ENCODE data around the gene NCKIPSD. TPM values are rescaled to one million over a fixed set of nuclear protein-coding genes. Genes with fewer than 3 reads are reported as not detected.
A peak's percentile ranks its signal among the peaks of the same experiment; 100 is the strongest.

NCKIPSD gene
- total RNA-seq, 1 experiment from 2014 or later = 26.9 TPM

DNA sequence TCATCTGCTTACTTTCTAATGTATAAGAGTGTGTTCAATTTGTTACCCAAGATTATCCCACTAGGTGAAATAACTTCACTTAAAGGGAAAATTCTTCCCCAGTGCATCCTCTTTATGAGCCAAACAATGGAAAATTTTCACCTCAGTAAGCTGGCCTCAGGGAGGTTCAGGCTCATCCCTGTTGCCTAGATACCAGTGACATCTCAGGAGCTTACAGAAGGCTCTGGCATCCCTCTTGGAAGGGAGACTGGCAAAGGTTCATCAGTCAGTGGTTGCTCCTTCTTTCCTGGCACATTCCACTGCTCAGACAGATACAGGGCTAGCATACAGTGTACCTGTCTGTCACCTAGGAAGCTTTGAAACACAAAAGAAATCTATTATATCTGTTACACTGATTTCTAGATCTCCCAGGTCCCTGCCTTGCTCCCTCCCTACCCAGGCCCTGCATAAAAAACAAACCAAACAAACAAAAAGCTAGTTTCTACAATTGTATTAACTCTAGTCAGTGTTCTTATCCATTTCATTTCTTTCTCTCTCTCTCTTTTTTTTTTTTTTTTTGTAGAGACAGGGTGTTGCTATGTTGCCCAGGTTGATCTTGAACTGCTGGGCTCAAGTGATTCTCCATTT, 29.6 kb upstream of the NCKIPSD start:
- CTCF ChIA-PET = interaction anchor here (0.7 kb wide), 1 partner anchor 77 kb away, joined by 3 read pairs; no protein-coding TSS in a partner anchor
- Mint-ChIP-seq H3K9me3 (ENCODE audit: low read depth, unreplicated experiment) (peaks cover 2% of the 10 kb centered on the region), H3K27me3 (ENCODE audit: unreplicated experiment) (no peaks in the 10 kb centered on the region), H3K4me1 (ENCODE audit: low read depth, unreplicated experiment) (peaks cover 18% of the 10 kb centered on the region), H3K4me3 (ENCODE audit: low read depth, unreplicated experiment) (peak overlapping the region; percentile 92), H3K27ac (ENCODE audit: unreplicated experiment) (peak overlapping the region; percentile 96), H3K36me3 (ENCODE audit: insufficient read depth, unreplicated experiment) (peaks cover 60% of the 10 kb centered on the region)
- no TSS peak for BruUV-seq (replicated peaks)
- intact Hi-C loops (cut with micrococcal nuclease; ENCODE audit: unreplicated experiment) = no loop called here
- TF ChIP-seq, protein P1, sequence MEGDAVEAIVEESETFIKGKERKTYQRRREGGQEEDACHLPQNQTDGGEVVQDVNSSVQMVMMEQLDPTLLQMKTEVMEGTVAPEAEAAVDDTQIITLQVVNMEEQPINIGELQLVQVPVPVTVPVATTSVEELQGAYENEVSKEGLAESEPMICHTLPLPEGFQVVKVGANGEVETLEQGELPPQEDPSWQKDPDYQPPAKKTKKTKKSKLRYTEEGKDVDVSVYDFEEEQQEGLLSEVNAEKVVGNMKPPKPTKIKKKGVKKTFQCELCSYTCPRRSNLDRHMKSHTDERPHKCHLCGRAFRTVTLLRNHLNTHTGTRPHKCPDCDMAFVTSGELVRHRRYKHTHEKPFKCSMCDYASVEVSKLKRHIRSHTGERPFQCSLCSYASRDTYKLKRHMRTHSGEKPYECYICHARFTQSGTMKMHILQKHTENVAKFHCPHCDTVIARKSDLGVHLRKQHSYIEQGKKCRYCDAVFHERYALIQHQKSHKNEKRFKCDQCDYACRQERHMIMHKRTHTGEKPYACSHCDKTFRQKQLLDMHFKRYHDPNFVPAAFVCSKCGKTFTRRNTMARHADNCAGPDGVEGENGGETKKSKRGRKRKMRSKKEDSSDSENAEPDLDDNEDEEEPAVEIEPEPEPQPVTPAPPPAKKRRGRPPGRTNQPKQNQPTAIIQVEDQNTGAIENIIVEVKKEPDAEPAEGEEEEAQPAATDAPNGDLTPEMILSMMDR (IDR thresholded peaks at IDR 0.05; ENCODE audit: unreplicated experiment) = no peak
- no peak for DNase-seq

- H3K27ac Mint-ChIP-seq (ENCODE audit: unreplicated experiment) = no peak overlapping the region
- BruUV-seq (replicated peaks) = no TSS peak
- no peak overlapping the region for H3K4me3 Mint-ChIP-seq (ENCODE audit: low read depth, unreplicated experiment)
- no peak for DNase-seq
- CTCF ChIA-PET = no interaction called here
- no peaks in the 10 kb centered on the region for H3K27me3 Mint-ChIP-seq (ENCODE audit: unreplicated experiment)
- TF ChIP-seq, protein P1 (IDR thresholded peaks at IDR 0.05; ENCODE audit: unreplicated experiment) = no peak
- peaks cover 8% of the 10 kb centered on the region for H3K4me1 Mint-ChIP-seq (ENCODE audit: low read depth, unreplicated experiment)
- no peaks in the 10 kb centered on the region for H3K9me3 Mint-ChIP-seq (ENCODE audit: low read depth, unreplicated experiment)
- H3K36me3 Mint-ChIP-seq (ENCODE audit: insufficient read depth, unreplicated experiment) = peaks cover 53% of the 10 kb centered on the region
- intact Hi-C loops (cut with micrococcal nuclease; ENCODE audit: unreplicated experiment) = no loop called here
These were observed 26.0 kb upstream of the NCKIPSD start for GRCh38 chr3:48711727-48712126.

DNA sequence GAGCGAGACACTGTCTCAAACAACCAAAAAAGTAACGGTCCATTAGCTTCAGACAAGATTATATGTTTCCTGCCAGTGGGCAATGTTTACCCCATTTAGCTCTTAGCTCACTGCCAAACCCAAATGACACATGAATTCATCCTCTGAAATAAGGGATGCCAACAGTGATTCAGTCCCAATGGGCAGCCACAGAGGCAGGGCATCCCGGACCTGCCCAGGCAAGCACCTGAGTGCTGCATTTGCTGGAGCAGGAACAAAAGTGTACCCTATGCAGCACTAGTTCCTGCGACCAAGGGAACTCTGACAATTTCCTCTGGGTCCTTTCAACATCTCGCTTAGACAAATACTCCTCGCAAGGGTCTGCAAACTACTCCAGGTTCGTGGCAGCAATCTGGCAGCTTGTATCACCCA, 23.3 kb upstream of the NCKIPSD start:
- Mint-ChIP-seq H3K9me3 (ENCODE audit: low read depth, unreplicated experiment) (no peaks in the 10 kb centered on the region), H3K36me3 (ENCODE audit: insufficient read depth, unreplicated experiment) (peaks cover 46% of the 10 kb centered on the region), H3K27ac (ENCODE audit: unreplicated experiment) (no peak overlapping the region), H3K4me3 (ENCODE audit: low read depth, unreplicated experiment) (no peak overlapping the region), H3K27me3 (ENCODE audit: unreplicated experiment) (no peaks in the 10 kb centered on the region), H3K4me1 (ENCODE audit: low read depth, unreplicated experiment) (no peaks in the 10 kb centered on the region)
- TF ChIP-seq, protein P1 (IDR thresholded peaks at IDR 0.05; ENCODE audit: unreplicated experiment) = no peak
- intact Hi-C loops (cut with micrococcal nuclease; ENCODE audit: unreplicated experiment) = no loop called here
- no peak for DNase-seq
- no TSS peak for BruUV-seq (replicated peaks)
- CTCF ChIA-PET = no interaction called here

DNA sequence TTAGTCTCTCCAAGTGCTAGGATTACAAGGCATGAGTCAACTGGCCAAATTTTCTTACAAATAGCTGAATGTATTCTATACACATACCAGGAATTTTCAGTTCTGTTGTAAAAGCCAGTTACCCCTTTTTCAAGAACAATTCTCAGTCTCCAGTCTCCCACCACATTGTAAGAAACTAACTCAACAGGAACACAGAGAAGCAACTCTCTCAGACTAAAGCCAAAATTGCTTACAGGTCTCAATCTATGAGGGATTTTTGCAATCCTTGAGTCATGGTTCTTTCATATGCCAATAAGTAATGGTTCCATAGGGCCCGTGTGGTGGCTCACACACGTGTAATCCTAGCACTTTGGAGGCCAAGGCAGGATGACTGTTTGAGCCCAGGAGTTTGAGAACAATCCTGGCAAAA, 22.8 kb upstream of the NCKIPSD start:
- TF ChIP-seq, protein P1 (IDR thresholded peaks at IDR 0.05; ENCODE audit: unreplicated experiment) = no peak
- no peaks in the 10 kb centered on the region for H3K27me3 Mint-ChIP-seq (ENCODE audit: unreplicated experiment)
- H3K4me3 Mint-ChIP-seq (ENCODE audit: low read depth, unreplicated experiment) = no peak overlapping the region
- CTCF ChIA-PET = no interaction called here
- H3K36me3 Mint-ChIP-seq (ENCODE audit: insufficient read depth, unreplicated experiment) = peaks cover 44% of the 10 kb centered on the region
- H3K9me3 Mint-ChIP-seq (ENCODE audit: low read depth, unreplicated experiment) = no peaks in the 10 kb centered on the region
- BruUV-seq (replicated peaks) = no TSS peak
- no peak for DNase-seq
- no peak overlapping the region for H3K27ac Mint-ChIP-seq (ENCODE audit: unreplicated experiment)
- no peaks in the 10 kb centered on the region for H3K4me1 Mint-ChIP-seq (ENCODE audit: low read depth, unreplicated experiment)
- intact Hi-C loops (cut with micrococcal nuclease; ENCODE audit: unreplicated experiment) = no loop called here

Data from Calu3 (cell line).